NOMO-1 treated with DMSO at 0.1 percent for 48 hours (cell line): ENCODE measurements around the gene HERC3.

Source experiments
- DNase-seq: peaks from one replicate; lab custom pipeline; 2025; ENCODE audit not compliant: unreplicated experiment; lab: John Stamatoyannopoulos, UW

HERC3 gene

DNA sequence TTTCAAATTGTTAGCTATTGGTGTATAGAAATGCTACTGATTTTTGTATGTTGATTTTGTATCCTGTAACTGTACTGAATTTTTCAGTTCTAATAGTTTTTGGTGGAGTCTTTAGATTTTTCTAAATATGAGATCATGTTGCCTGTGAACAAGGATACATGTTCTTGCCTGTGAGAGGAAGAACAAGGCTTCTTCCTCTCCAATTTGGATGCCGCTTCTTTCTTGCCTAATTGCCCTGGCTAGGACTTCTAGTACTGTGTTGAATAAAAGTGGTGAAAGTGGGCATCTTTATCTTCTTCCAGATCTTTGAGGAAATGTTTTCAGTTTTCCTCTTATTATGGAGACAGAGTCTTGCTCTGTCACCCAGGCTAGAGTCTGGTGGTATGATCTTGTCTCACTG is 121.5 kb downstream of the HERC3 start:
- DNase-seq: no peak

- DNase-seq: no peak
Measured at GRCh38 chr4:88718098-88718497, 125.8 kb downstream of the HERC3 start.

DNA sequence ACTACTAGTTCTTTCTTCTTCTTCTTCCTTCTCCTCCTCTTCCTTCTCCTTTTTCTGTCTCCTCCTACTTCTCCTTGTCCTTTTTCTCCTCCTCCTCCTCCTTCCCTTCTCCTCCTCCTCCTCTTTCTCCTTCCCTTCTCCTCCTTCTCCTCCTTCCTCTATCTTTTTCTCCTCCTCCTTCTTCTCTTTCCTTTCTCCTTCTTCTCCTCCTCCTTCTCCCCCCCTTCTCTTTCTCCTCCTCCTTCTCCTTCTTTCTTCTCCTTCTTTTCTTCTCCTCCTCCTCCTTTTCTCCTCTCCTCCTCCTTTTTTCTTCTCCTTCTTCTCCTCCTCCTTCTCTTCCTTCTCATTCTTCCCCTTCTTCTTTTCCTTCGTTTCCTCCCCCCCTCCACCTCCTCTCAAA is 127.1 kb downstream of the HERC3 start:
- peak; percentile 17 for DNase-seq

GRCh38 chr4:88720451-88721428 is 128.5 kb downstream of the HERC3 start:
- DNase-seq: no peak

DNA sequence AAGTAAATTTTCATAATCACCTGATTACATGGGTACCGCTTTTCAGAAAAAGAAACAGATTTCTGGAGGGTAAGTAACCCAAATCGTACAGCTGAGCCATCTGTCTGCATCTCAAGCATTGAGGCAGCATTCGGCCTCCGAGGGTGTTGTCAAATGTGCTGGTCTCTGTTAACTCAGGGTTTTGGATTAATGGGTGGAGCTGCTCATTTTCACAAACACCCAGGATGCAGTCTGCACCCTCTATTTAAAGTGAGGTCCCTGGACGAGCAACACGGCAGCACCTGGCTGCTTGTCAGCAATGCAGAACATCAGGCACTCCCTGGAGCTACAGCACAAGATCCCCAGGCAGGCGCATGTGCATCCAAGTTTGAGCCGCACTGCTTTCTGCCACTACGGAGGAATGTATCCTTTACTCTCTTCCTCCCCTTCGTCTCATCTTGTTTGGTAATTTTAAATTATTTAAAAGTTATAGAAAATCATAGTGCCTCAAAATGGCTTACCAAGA is 130.0 kb downstream of the HERC3 start:
- DNase-seq: no peak

DNA sequence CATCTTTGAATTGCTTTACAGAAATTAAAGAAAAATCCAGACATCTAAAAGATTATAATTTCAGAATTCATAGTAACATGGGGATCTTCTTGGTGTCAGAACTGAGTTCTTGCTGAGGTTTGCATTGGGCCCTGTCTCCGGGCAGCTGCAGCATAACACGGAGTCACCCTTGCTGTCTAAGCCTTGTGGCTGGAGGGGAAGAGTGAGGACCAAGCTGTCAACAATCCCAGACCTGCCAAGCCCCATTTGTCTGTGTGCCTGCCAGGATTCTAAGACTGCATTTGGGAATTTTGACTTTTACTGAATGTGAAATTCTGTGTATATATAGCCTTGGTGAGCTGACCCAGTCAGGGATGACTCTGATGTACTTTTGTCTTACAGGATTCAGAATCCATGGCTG is 130.5 kb downstream of the HERC3 start:
- DNase-seq: no peak

DNA sequence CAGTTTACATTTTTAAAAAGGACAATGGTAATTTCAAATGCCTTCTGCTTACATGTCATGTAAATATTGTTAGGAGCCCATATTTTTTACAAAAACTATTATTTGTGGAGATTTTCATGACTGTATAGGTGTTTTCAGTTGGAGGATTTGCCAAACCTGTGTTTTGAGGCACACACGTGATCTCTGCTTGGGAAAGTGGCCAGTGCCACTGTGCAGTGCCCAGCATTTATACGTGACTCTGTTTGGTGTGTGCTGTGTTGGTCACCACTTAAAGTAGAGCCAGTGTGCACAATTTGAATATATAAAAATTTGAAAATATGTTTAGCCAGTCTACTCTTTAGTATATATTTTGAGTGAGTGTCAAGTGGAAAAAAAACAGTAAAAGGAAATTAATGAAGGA is 132.1 kb downstream of the HERC3 start:
- no peak for DNase-seq

GRCh38 chr4:88725143-88725542 is 132.9 kb downstream of the HERC3 start:
- no peak for DNase-seq

DNA sequence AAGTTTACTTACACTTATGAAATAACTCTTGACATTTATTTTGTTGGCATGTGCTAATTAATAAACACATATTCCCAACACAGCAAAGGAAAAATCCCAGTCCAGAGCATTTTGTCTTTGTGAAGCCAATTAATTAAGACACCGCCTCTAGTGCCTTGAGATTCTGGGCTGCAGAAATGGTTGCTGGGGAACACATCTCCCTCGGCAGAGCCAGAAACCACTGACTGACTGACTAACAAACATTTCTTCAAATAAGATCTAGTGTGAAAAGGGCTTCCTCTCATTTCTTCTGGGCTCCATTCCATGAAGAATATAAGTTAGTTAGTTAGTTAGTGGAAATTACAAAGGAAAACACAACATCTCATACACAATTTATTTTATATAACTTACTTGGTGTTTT is 133.7 kb downstream of the HERC3 start:
- DNase-seq: no peak

- DNase-seq: no peak
Measured at GRCh38 chr4:88728146-88728545, 135.9 kb downstream of the HERC3 start.

GRCh38 chr4:88729146-88729760 is 137.0 kb downstream of the HERC3 start:
- DNase-seq: no peak

DNA sequence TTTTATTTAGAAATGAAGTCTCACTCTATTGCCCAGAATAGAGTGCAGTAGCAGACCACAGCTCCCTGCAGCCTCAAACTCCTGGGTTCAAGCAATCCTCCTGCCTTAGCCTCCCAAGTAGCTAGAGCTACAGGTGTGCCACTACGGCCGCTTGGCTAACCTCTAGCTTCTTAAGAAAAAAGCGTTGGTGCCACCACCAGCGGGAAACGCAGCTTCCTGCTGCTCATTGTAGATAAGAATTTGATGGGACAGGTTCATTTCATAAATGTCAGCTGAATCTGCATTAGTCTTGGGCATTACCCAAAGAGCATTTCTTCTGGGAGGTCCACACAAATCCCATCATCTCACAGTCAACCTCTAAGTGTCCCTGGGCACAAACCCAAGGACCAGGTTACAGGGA is 138.5 kb downstream of the HERC3 start:
- DNase-seq: no peak

DNA sequence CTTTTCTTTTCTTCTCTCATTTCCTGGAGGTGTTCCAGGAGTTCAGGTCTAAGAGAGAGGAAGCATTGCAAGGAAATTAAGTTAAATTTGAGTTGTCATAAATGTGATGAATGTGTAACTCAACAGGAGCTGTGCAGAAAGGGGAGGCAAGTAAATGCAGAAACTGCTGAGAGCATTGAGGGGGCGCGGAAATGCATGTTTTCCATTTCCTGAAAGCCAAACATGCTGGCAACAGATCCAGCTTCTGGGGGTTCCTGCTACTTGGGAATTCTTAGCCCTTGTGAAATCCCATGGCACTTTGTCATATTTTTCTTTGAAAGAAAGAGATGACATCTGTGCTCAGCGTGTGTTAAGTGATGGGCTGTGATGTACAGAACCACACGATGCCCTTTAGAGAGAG is 139.1 kb downstream of the HERC3 start:
- no peak for DNase-seq

GRCh38 chr4:88732714-88733368 is 140.6 kb downstream of the HERC3 start:
- DNase-seq: no peak

DNA sequence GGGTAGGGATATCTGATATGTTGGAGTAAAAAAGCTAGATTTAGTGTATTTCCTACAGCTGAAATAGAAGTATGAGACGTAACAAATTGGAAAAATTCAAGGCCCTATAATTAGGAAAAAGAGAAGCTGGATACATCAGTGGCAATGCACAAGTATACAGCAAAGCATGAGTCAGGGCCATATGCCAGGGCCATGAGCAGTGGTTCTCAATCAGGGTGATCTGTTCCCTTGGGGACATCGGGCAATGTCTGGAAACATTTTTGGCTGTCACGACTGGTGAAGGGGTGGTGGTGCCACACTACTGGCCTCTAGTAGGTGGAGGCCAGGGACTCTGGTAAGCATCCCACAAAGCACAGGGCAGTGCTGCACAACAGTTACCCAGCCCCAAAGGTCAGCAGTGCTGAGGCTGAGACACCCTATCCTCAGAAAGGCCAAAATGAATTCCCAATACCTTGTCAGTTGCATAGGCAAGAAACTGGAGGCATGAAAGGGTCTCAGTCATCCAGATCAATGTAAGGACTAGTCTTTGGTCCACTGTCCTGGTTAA is 142.2 kb downstream of the HERC3 start:
- DNase-seq: no peak

DNA sequence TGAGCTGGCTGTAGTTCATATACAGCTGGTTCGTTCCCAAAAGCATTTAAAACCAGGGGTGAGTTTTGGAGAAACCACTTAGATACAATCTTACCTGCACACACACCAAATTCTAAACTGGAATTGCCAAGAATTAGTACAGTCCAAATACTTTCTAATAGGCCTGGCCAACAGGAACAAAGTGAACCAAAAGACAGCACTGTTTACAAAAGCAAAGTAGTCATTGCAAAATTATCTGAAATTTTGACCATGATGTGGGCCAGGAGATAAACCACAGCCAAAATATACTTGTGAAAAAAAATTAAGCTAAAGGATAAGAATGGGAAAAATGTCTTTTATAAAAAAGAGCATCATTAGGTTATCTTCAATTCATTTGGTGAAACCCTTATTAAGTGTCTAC is 143.3 kb downstream of the HERC3 start:
- DNase-seq: no peak

DNA sequence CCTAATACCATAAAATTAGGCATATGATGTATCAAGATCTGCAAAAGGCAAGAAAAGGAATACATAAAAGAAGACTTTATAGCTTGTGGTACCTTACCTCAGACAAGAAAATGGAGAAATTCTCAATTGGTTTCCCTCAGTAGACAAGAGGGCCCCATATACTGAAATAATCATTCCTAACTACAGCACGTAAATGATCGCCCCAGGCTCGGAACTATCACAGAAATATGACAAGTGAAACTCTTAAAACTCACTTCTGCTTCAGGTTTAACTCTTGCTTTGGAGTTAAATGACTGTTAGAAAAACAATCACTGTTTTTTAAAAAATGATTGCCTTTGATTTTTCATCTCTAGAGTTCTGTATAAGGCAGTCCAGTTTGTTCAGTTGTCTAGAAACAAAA is 144.0 kb downstream of the HERC3 start:
- no peak for DNase-seq

GRCh38 chr4:88737307-88737941 is 145.1 kb downstream of the HERC3 start:
- DNase-seq: no peak

DNA sequence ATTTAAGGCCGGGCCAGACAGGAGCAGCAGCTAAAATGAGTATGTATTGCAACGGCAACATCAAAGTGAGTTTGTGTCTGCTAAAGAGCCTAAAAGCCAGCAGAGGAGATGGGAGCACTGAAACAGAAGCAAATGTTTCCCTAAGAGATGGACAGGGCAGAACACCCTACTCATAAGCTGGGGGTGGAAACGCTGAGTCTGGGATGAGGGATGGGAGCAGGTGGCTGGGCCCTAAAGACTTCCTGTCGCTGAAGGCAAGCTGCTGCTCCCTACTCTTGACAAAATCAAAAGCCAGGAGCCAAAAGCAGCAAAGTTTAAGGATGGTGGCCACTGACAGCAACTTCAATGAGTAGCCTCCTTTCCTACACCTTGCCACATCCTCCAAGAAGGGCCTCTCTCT is 145.9 kb downstream of the HERC3 start:
- DNase-seq: no peak

DNA sequence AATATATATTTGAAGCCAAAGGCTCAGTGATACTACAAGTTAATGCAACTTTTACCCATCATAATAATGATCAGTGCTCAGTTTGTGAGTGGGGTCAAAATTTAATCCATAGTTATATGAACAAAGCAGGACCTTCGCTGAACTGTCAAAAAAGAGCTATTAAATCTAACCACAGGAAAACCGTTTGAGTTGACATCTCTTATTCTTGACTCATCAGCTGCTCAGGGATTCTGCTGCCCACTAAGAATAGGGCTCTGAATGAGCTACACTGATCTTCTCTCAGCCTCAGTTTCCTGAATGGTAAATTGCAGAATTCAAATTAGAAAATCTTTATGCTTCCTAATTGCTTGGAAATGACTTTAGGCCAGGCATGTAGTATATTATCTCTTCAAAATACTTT is 150.3 kb downstream of the HERC3 start:
- DNase-seq: peak; percentile 74

DNA sequence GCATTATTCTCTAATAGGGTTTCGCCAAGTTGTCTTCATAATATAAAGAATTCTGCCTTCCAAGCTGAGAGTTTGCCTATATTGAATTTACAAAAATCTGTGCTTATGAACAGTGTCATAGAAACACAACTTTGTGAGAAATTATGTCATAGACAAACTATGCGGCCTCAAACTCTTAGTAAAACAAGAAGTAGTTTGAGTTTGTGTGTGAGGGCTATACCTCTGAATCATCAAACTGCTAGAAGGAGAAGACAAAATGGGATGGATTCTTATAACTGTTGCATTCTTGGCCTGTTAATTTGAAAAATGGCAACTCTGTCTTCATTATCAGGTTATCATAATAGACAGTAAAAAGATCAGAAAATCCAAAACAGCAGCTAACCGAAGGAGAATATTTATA is 151.4 kb downstream of the HERC3 start:
- peak; percentile 44 for DNase-seq
